ENCODE measurements around the gene CAMK2G.
A peak's percentile ranks its signal among the peaks of the same experiment; 100 is the strongest.
"Not testable (repeated sequence)": the region's sequence is repeated elsewhere in the genome, so short reads cannot be mapped to it uniquely, and the experiment has no call there.

Gene CAMK2G

DNA sequence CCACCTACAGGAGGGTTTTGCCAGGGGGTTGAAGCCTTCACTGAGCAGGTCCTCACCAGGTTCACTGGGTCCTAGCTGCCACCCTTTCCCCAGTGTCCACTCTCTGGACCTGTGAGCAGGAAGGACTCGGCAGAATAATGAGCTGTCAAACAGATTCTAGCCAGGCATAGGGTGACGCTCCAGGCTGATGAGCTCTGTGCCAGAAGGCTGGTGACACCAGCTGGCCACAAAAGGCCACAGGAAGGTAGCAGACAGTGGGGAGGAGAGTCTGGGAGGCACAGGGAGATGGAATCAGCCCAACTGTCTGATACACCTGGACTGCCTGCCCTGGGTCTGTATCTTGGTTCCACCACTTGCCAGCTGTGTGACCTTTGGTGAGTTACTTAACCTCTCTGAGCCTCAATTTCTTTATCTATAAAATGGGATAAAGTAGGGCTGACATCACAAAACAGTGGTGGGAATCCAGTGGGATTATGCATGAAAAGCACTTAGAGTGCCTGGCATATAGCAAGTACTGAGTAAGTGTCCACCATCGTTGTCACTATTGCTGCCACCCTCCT is 36.3 kb downstream of the CAMK2G start:
- DNase-seq: no peak

GRCh38 chr10:73837072-73837471 is 37.3 kb downstream of the CAMK2G start:
- no peak for DNase-seq

GRCh38 chr10:73836427-73836980 is 37.9 kb downstream of the CAMK2G start:
- DNase-seq: no peak

GRCh38 chr10:73829090-73829489 is 45.3 kb downstream of the CAMK2G start:
- DNase-seq: not testable (repeated sequence)

DNA sequence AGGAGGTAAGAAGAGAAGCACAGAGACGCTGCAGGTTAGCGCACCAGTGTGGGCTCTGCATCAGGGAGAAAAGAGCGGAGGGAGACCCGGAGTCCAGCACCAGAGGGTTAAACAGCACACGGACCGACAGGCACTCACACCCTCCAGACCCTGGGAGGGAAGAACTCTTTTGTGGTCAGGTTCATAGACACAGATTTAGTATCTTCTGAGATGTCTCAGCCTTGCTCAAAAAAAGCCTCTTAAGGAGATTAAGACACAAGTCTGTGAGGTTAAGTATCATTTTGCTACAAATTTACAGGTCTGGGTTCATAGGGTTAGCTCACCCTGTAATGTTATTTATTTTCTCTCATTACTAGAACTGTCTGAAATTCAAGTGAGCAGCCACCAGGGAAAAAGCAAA is 46.2 kb downstream of the CAMK2G start:
- no peak for DNase-seq

GRCh38 chr10:73827346-73828089 is 46.8 kb downstream of the CAMK2G start:
- no peak for DNase-seq

DNA sequence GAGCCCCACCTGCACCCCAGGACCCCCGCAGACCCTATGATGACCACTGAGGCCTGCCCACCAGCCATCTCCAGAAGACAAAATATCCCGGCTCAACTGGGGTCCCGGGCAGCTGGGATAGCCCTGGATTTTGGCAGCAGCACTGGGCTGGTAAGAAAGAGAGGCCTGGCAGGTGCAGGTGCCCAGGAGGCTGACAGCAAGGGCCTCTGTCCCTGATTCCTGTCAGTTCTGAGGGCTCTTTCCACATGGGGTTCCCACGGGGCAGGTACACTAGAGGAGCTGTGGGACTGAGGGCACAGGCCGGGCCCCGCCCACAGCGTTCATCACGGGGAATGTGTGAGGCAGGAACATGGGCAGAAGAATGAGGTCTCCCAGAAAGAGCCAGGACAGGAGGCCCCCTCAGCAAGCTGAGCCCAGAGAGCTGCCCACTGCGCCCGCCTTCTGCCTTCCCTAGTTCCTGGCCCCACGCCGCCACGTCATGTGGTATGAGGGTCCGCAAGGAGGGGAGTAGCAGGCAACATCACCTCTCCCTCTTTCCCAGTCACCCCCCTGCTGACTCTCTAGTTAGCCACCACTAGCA is 50.1 kb downstream of the CAMK2G start:
- no peak for DNase-seq

DNA sequence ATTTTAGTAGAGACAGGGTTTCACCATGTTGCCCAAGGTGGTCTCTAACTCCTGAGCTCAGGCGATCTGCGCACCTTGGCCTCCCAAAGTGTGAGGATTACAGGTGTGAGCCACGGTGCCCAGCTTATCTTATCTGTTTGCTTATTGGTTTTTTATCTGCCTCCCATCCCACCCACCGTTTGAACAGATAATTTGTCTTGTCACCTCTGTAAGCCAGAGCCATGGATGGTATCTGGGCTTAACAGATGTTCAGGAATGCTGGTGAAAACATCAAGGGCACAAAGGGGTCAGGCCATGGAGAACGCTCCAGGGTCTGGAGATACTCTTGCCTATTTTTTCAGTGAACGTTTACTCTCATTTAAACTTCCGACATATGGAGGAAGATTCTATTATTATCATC is 51.0 kb downstream of the CAMK2G start:
- no peak for DNase-seq

DNA sequence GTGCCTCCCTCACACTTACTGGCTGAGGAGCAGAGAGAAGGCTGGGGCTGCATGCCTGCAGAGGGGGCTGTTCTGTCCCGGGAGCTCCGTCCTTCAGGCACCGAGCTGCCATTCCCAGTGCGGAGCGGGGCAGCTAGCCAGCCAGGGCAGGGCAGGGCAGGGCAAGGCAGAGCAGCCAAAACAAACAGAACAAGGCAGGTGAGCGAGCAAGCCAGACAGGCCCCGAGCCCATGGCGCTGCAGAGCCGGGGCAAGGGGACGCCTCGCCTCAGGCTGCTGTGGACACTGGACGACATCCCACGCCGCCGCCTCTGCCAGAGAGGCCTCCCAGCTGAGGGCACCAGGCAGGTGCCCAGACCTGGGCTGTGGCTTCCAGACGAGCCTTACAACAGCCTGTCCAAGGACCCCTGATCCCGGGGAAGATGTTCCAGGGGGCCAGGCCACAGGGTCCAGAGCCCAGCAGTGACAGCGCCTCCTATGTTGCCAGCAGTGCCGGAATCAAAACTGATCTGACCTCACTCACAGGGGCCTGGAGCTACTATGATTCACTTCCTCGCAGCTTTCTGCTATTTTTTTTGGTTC is 54.8 kb downstream of the CAMK2G start:
- no peak for DNase-seq

DNA sequence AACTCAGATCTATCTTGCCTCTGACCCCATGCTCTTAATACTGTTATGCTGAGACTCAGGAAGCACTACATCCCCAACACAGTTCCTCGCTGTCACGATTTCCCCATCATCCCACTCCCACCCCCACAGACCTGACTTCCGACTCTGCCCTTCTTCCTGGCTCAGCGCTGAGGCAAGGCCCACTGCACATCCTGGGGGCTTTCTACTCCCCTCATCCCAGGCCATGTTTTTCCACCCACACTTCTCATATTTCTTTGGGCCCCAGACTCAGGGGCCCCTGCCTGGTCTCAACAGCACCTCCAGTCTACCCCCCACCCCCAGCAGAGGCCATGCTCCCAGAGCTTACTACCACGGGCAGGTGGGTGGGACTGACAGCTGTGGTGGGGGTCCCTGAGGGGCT is 55.3 kb downstream of the CAMK2G start:
- DNase-seq: no peak

- no peak for DNase-seq
These were observed 56.0 kb downstream of the CAMK2G start for GRCh38 chr10:73818402-73818801.

DNA sequence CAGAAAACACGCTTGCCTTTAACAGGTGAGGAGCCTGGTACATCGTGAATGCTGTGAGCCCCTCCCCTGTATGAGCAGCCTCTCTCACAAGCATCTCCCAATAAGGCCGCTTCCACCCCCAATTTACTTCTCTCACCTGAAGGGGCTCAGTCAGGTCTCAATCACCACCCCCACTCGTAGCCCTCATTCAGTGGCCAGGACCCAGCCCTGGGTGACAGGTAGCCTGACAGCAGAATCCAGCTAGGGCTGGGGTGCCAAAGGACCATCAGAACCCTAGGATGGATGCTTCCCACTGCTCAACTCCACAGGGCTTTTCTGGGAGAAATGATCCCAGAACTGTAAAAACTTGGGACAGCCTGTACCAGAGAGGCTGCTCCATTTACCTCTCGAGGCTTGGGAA is 56.5 kb downstream of the CAMK2G start:
- DNase-seq: no peak

GRCh38 chr10:73816917-73817729 is 57.2 kb downstream of the CAMK2G start:
- no peak for DNase-seq

DNA sequence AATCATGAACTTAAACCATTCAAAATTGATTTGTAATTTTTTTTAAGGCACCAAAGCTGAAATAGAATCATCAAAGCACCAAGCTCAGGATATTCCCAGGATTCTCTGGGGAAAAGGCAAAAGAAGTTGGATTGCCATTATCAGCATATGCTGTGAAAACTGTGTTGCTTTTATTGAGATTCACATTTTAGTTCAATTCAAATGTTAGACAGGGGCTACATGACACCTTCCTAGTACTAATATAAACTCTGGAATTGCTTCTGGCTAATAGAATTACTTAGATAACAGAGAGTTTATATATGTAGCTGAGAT is 58.7 kb downstream of the CAMK2G start:
- DNase-seq: no peak

GRCh38 chr10:73814896-73815718 is 59.2 kb downstream of the CAMK2G start:
- DNase-seq: no peak

DNA sequence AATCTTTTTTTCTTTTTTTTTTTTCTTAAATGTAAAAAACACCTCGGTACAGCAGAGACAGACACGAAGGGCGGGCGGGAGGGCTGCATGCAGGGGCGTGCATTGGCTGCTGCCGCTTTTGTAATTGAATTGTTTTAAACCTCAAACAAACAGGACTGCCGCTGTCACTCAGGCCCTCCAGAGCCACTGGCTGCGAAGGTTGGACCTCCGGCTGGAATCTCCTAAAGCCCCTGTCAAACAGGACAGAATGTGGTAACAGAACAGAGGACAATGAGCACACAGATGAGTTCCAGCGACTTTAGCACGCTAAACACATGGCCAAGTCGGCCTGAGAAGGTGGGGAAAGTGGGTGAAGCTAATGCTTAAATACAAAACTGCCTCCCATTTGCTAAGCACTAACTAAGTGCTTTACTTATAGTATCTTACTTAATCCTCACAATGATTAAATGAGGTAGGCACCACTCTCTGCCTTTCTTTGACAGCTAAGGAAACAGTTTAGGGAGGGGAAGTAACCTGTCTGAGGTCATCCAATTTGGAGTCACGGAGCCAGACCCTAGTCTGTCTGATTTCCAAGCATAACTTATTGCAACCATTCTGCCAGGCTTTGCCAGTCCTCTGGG is 60.0 kb downstream of the CAMK2G start:
- DNase-seq: no peak

GRCh38 chr10:73813333-73813732 is 61.0 kb downstream of the CAMK2G start:
- no peak for DNase-seq

GRCh38 chr10:73812657-73813056 is 61.7 kb downstream of the CAMK2G start:
- DNase-seq: no peak

GRCh38 chr10:73810735-73811465 is 63.5 kb downstream of the CAMK2G start:
- peak; percentile 42 for DNase-seq

DNA sequence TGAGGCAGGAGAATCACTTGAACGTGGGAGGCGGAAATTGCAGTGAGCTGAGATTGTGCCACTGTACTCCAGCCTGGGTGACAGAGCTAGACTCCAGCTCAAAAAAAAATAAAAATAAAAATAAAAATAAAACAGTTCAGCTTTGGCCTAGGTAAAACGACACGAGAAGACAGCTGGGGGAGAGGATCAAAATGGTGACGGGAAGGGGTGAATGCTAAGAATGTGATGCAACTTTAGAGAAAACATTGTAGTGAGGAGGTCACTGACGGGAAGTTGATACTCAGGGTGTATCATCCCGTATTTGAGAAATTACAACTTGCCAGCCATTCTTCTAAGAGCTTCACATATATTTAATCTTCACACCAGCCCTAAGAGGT is 64.0 kb downstream of the CAMK2G start:
- DNase-seq: no peak

Measured in eye (tissue), 1 donor.